ENCODE measurements around the gene FAM131A.

- no peak for TF ChIP-seq POLR2A (IDR thresholded peaks at IDR 0.05)
- TF ChIP-seq, protein P1, sequence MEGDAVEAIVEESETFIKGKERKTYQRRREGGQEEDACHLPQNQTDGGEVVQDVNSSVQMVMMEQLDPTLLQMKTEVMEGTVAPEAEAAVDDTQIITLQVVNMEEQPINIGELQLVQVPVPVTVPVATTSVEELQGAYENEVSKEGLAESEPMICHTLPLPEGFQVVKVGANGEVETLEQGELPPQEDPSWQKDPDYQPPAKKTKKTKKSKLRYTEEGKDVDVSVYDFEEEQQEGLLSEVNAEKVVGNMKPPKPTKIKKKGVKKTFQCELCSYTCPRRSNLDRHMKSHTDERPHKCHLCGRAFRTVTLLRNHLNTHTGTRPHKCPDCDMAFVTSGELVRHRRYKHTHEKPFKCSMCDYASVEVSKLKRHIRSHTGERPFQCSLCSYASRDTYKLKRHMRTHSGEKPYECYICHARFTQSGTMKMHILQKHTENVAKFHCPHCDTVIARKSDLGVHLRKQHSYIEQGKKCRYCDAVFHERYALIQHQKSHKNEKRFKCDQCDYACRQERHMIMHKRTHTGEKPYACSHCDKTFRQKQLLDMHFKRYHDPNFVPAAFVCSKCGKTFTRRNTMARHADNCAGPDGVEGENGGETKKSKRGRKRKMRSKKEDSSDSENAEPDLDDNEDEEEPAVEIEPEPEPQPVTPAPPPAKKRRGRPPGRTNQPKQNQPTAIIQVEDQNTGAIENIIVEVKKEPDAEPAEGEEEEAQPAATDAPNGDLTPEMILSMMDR (IDR thresholded peaks at IDR 0.05 in 4 of 5, conservative IDR thresholded peaks at IDR 0.05 in 1 of 5), result no peak
Observed at GRCh38 chr3:184366619-184367289, 29.4 kb downstream of the FAM131A start.

All from gastrocnemius medialis (tissue), 4 donors.